Tongue (tissue), 2 donors: Measurements from ENCODE around the gene SNRPD3. TPM values are rescaled to one million over a fixed set of nuclear protein-coding genes. Genes with fewer than 3 reads are reported as not detected.
"Not testable (repeated sequence)": the region's sequence is repeated elsewhere in the genome, so short reads cannot be mapped to it uniquely, and the experiment has no call there.

ENCODE experiments used
- DNase-seq: peaks from one replicate; pipeline ENCODE4 v3.0.0-alpha.2; 2015
- total RNA-seq: library from RNA; depleted of rRNA; stranded (reverse); fragments of >200 nt; gene quantifications from one replicate; pipeline ENCODE4 v1.2.3, GENCODE V29; 2014

The SNRPD3 gene
- total RNA-seq, 1 donor from 2014 or later = 169 TPM

GRCh38 chr22:24592058-24592850 lies 36.5 kb downstream of the SNRPD3 start:
- DNase-seq = peak; percentile 31

GRCh38 chr22:24592851-24593558 lies 37.2 kb downstream of the SNRPD3 start, which contains the start of gene LRRC75B:
LRRC75B (minus strand) TSS chr22:24593073; CDS start chr22:24593039, 34 bp downstream.
- DNase-seq = peak; percentile 91

DNA sequence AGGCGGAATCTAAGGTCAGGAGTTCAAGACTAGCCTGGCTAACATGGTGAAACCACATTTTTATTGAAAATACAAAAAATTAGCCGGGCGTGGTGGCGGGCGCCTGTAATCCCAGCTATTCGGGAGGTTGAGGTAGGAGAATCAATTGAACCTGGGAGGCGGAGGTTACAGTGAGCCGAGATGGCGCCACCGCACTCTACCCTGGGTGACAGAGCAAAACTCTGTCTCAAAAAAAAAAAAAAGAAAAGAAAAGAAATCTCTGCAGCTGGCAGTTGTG lies 37.7 kb downstream of the SNRPD3 start:
- not testable (repeated sequence) for DNase-seq

DNA sequence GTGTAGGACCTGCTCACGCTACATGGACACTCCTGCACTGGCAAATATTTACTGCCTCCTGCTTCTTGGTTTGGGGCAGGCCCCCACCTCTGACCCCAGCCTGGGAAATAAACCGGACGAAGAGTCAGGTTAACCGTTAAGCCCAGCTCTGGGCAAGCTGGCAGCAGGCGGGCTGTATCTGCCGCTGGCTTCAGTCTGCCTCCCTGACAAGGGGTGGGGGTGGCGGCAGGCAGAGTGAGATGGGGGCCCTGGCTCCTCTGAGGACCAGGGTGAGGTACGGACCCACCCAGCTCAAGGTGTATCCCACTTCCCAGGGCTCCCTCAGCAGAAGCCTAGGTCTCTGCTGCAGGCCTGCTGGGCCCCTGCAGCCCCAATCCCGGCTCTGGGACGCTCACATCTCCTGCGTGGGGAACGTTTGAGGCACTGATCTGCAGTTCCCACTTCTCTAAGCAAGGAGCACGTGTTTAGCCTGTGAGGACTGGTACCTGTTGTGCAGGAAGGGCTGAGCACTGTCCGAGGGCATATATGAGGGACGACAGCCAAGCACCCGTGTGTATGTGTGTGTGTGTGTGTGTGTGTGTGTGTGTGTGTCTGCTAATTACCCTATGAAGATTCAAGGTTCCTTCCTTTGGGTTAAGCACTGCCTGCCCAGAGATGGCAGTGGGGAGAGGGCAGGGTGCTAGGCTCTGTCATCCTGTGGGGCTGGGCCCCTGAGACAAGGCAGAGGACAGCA lies 38.2 kb downstream of the SNRPD3 start:
- DNase-seq = no peak

GRCh38 chr22:24594569-24595120 lies 38.8 kb downstream of the SNRPD3 start:
- no peak for DNase-seq

DNA sequence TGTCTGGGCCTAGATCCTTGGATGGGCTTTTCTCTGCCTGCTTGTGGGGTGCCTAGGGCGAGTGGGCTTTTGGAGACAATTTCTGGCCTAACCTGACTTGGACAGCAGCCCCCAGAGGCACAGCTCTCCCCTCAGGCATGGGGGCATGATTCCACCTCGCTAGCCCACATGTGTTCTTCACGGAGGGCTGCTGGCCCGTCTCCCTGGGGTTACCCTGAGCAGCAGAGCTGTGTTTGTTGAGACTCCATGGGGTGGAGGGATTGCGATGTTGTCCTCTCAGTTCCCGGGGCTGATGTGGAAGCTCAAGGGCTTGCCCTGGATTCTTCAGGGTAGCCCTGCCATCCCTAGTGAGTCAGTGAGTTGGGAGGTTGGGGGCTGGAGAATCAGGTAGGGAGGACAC lies 39.4 kb downstream of the SNRPD3 start:
- DNase-seq = no peak

- DNase-seq = no peak
These were observed 40.1 kb downstream of the SNRPD3 start for GRCh38 chr22:24595863-24596262.

- not testable (repeated sequence) for DNase-seq
These were observed 41.3 kb downstream of the SNRPD3 start for GRCh38 chr22:24597076-24597475.

GRCh38 chr22:24599514-24599913 lies 43.7 kb downstream of the SNRPD3 start:
- DNase-seq = no peak

DNA sequence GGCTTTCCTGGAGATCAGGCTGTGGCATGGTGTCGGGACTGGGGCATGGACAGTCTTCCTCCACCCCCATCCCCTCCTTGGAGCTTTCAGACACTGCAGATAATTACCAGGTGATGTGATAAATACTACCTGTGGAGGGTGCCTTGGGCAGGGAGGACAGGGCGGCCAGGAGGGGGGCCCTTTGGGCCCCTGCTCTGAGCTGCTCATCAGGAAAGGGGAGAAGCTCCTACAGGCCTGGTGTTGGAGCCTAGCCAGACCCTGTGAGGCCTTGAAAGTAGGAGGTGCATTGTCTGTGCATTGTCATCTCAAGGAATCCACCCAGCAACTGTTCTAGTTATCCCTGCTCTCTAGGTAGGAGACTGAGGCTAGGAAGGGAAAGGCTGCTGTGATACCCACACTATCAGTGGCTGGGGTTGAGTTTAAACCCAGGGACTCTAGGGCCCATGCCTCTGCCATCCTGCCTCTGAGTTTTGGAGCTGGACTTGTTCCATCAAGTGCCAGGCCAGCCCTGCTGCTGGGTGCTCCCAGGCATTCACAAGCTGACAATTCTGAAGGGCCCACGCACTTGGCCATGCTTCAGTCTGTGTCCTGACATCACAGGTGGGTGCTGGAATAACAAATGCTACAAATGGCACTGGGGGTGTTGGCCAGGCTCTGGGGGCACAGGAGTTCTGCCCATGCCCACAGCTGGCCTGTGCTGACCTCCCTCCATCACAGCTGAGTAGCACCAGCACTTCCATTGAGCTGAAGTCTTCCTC lies 44.3 kb downstream of the SNRPD3 start:
- peak; percentile 39 for DNase-seq

DNA sequence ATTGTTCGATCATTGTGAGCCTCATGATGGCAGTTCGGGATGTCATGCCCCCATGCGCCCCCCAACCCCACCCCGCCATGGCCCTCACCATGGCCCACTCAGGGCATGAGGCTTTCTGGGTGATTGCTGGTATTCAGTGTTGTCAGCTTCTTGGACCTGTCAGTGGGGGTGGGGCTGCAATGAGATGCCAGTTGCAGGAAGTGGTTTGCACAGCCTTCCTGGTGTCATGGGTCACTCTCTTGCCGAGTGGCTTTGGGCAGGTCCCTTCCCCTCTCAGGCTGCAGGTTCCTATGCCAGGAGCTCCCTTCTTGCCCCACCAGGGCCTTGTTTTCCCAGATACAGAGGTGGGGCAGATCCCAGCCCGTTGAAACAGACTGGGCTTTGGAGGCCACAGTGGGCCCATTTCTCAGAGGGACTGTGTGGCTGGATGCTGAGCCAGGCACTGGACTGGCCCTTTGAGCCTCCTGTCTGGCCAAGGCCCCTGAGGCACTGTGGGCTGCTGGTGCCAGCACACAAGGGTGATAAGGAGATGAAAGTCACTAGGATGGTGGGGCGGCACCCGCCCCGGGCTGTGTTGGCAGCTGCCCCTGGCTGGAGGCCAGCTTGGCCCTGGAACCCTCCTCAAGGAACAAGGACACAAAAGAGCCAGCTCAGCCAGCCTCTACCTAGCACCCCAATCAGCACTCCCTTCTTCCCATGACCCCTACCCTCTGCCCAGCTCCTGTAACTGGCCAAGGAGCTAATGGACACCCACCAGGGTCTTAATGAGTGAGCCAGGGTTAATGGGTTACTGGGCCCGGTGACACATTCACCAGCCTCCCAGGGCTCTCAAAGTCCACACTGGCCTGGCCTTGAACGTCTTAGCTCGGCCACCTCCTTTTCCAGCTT lies 45.7 kb downstream of the SNRPD3 start:
- peak; percentile 40 for DNase-seq

DNA sequence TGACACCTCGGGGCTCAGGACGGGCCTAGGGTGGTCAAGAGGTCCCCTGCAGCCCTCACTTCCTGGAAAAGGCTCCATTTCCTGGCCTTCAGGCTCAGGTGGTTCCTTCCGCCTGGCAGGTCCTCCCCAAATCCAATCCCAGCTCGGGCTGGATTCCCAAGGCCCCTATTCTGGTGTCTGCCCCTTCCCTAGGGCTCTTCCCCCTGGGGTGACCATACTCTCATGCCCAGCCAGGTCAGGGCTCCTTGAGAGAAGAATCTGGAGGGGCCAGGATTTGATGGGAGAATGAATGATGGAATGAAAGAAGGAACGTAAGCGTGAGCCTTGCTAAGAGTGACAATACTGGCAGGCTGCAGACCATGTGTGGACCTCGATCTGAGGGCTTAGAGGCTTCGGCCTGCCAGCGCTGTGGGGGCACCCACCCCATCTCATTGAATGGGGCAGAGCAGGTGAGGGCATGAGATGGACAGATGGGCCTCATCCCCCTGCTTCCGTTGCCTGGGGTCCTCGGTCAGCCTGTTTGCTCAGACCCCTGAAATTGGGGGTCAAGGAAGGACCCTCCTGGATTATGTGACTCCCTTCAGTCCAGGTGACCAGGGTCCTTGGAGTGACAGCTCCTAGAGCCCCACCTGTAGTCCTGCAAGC lies 46.4 kb downstream of the SNRPD3 start:
- DNase-seq = not testable (repeated sequence)

DNA sequence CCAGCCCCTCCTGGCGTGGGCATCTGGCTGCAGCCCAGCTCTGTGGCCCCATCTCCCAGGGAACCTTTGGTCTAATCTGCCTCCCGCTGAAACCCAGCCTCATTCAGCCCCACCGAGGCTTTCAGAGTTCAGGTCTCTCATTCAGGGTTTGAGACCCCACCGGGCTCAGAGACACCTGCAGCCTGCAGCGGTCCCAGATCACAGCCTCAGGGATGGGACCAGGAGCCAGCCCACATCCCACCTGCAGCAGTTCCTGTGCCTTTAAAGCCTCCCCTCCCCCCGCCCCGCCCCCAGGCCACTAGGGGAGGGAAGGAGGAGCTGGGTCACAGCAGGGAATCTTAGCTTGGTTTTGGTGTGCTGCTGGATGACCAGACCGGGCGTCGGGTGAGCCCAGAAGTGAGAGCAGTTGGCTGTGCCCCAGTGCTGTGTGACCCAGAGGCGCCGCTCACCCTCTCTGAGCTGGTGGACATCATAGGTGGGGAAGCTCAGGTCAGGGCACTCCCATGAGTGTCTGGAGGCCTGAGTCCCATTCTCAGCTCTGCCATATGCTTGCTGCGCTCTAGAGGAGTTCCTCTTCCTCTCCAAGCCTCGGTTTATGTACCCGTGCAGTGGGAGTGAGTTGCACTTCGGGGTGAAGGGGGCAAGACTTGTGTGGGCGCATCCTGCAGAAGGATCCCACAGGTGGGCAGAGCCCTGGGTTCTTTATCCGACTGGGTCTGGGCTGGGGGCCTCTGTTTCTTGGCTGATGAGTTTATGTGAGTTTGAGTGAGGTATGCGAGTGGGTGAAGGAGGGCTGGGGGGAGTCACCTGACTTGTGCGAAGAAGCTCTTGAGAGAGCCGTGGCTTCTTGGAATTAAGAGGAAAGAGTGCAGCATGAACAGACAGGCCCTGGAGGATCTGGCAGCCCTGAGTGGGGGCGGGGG lies 47.3 kb downstream of the SNRPD3 start, which contains the start of gene GGT1:
Gene GGT1 (plus strand): TSS at position 347 of the 923 bp plus-strand sequence. CDS start 7,889 bp downstream, outside the sequence.
- not testable (repeated sequence) for DNase-seq

GRCh38 chr22:24603770-24604629 lies 48.2 kb downstream of the SNRPD3 start:
- not testable (repeated sequence) for DNase-seq

GRCh38 chr22:24606340-24606739 lies 50.5 kb downstream of the SNRPD3 start:
- DNase-seq = not testable (repeated sequence)

DNA sequence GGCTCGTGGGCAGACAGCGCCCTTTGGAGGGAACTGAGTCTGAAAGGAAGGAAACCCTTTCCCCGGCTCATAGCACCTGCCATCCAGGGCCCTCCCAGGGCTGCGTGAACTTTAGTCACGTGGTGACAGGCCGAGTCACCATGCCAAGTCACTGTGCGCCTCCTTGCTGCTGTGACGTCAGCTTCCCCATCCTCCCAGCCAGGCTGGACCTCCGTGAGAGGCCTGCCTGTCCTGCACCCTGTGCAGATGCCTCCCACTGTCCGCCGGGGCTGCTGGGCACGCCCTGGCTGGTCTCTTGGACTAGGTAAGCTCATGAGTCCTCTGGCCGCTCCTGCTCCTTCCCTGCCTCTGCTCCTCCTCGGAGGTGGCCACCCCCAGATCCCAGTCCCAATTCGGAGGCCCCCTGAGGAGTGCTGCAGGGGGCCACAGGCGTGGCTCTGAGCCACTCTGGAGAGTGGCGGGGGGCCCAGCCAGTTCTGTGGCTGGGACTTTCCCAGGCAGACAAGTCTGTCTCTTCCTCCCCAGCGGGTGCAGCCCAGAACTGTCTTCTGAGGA lies 51.7 kb downstream of the SNRPD3 start:
- not testable (repeated sequence) for DNase-seq

DNA sequence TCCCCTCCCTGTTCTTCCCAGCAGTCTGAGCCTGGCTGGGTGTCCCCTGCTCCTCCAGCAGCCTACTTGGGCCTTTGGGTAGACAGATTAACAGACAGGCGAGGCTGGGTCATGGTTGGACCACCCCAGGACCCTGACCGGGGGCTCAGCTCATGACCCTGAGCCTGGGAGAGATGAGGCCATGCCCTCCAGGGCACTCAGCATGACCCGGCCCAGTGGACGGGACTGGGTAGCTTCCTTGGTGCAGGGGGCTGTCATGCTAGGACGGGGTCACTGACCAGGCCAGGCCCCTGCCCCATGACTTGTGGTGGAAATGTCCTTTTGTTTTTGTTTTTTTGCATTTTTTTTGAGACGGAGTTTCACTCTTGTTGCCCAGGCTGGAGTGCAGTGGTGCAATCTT lies 52.5 kb downstream of the SNRPD3 start:
- not testable (repeated sequence) for DNase-seq

GRCh38 chr22:24609888-24610287 lies 54.1 kb downstream of the SNRPD3 start:
- DNase-seq = not testable (repeated sequence)
